Measurements from ENCODE around the gene PARM1.

PARM1 gene

DNA sequence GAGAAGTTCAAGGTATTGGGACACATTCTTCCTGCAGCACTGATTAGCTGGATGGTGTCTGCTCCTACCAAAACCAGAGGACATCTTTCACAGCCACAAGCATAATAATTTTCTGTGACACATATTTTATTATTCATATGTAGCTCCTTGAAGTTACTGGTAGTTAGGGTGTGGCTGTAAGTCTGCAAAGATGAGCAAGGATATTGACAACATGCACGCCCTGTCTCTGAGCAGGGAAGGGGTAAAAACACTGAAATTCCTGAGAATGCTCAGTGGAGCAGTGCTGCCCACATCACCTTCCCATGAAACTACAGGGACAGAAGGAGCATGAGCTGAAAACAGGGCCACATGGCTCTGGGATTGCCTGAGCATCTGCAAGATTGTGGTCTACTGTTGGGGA is 38.9 kb downstream of the PARM1 start:
- TF ChIP-seq SPI1 (IDR thresholded peaks at IDR 0.05; ENCODE audit: borderline replicate concordance, low read depth) (no peak), GABPA (IDR thresholded peaks at IDR 0.05; ENCODE audit: low read depth) (no peak), POLR2AphosphoS5 (IDR thresholded peaks at IDR 0.05; ENCODE audit: low read depth) (no peak)
- TF ChIP-seq, protein P1, sequence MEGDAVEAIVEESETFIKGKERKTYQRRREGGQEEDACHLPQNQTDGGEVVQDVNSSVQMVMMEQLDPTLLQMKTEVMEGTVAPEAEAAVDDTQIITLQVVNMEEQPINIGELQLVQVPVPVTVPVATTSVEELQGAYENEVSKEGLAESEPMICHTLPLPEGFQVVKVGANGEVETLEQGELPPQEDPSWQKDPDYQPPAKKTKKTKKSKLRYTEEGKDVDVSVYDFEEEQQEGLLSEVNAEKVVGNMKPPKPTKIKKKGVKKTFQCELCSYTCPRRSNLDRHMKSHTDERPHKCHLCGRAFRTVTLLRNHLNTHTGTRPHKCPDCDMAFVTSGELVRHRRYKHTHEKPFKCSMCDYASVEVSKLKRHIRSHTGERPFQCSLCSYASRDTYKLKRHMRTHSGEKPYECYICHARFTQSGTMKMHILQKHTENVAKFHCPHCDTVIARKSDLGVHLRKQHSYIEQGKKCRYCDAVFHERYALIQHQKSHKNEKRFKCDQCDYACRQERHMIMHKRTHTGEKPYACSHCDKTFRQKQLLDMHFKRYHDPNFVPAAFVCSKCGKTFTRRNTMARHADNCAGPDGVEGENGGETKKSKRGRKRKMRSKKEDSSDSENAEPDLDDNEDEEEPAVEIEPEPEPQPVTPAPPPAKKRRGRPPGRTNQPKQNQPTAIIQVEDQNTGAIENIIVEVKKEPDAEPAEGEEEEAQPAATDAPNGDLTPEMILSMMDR (IDR thresholded peaks at IDR 0.05; ENCODE audit: insufficient read depth, low read length) = no peak
- TF ChIP-seq, protein P2, sequence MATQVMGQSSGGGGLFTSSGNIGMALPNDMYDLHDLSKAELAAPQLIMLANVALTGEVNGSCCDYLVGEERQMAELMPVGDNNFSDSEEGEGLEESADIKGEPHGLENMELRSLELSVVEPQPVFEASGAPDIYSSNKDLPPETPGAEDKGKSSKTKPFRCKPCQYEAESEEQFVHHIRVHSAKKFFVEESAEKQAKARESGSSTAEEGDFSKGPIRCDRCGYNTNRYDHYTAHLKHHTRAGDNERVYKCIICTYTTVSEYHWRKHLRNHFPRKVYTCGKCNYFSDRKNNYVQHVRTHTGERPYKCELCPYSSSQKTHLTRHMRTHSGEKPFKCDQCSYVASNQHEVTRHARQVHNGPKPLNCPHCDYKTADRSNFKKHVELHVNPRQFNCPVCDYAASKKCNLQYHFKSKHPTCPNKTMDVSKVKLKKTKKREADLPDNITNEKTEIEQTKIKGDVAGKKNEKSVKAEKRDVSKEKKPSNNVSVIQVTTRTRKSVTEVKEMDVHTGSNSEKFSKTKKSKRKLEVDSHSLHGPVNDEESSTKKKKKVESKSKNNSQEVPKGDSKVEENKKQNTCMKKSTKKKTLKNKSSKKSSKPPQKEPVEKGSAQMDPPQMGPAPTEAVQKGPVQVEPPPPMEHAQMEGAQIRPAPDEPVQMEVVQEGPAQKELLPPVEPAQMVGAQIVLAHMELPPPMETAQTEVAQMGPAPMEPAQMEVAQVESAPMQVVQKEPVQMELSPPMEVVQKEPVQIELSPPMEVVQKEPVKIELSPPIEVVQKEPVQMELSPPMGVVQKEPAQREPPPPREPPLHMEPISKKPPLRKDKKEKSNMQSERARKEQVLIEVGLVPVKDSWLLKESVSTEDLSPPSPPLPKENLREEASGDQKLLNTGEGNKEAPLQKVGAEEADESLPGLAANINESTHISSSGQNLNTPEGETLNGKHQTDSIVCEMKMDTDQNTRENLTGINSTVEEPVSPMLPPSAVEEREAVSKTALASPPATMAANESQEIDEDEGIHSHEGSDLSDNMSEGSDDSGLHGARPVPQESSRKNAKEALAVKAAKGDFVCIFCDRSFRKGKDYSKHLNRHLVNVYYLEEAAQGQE (IDR thresholded peaks at IDR 0.05; ENCODE audit: insufficient replicate concordance, low read depth) = no peak
- Histone ChIP-seq H3K27ac (replicated peaks) (no peak overlapping the region), H3K27me3 (ENCODE audit: insufficient read depth, poor library complexity, severe bottlenecking) (no peaks in the 10 kb centered on the region)

DNA sequence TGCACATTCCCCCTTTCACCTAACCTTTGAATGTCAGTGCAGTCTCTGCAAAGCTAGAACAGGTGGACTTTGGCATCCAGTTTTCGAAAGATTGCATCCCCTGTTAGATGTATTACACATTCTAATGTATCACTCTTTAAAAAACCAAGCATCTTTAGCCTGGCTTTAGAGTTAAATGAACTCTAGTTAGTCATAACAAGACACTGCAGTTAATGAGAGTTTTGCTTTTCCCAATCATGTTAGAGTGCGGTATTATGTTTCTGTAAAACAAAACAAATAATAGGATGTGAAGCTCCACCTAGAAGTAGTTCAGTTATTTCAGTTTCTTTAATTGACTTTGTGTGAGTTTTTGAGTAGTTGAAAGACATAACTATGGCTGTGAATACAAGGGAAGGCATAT is 42.2 kb downstream of the PARM1 start:
- no peaks in the 10 kb centered on the region for H3K27me3 ChIP-seq (ENCODE audit: insufficient read depth, poor library complexity, severe bottlenecking)
- no peak for DNase-seq (ENCODE audit: low read depth in 1 of 2, low spot score in 1 of 2)
- no peak overlapping the region for H3K4me3 ChIP-seq (replicated peaks; ENCODE audit: insufficient read depth, low read length)
- H3K27ac ChIP-seq (replicated peaks) = no peak overlapping the region
- TF ChIP-seq, protein P2 (IDR thresholded peaks at IDR 0.05; ENCODE audit: insufficient replicate concordance, low read depth) = no peak
- TF ChIP-seq GABPA (IDR thresholded peaks at IDR 0.05; ENCODE audit: low read depth) = no peak
- TF ChIP-seq SPI1 (IDR thresholded peaks at IDR 0.05; ENCODE audit: borderline replicate concordance, low read depth) = no peak
- TF ChIP-seq, protein P1 (IDR thresholded peaks at IDR 0.05; ENCODE audit: insufficient read depth, low read length) = no peak
- no peak for TF ChIP-seq POLR2AphosphoS5 (IDR thresholded peaks at IDR 0.05; ENCODE audit: low read depth)

More for the DNA sequence above, 38.9 kb downstream of the PARM1 start:
- H3K4me3 ChIP-seq (replicated peaks; ENCODE audit: insufficient read depth, low read length) = no peak overlapping the region
- DNase-seq (ENCODE audit: low read depth in 1 of 2, low spot score in 1 of 2) = no peak

DNA sequence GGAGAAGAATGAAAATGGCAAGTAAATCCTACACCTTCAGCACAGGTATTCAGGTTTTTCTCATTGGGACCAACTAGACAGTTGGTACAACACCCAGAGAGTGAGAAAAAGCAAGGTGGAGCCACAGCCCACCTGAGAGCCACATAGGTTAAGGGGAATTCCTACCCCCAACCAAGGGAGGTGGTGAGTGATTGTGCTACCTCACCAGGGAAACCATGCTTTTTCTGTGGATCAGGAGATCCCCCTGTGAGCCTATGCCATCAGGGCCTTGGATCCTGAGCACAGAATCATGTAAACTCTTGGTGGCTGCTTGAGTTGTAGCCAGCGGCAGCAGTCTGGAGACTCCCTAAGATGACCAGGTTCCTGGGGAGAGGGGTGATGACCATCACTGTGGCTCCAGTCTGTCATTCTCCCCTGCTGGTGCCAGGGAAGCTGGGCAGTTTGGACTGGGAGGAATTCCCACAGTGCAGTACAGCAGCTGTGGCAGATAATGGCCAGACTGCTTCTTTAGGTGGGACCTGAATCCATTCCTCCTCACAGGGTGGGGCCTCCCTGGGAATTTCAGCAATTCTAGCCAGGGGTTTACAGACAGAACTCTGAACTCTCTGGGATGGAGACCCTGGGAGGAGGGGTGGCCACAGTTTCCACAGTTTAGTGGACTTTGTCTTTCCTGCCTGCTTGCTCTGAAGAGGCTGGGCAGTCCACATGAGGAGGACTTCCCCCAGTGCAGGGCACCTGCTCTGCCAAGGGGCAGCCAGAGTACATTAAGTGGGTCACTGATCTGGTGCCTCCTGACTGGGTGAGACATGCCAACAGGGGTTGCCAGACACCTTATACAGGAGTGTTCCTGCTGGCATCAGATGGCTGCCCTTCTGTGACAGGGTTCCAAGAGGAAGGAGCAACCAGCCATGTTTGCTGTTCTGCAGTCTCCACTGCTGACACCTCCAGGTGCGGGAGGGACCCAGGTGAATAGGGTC is 43.2 kb downstream of the PARM1 start:
- TF ChIP-seq, protein P2 (IDR thresholded peaks at IDR 0.05; ENCODE audit: insufficient replicate concordance, low read depth) = no peak
- TF ChIP-seq GABPA (IDR thresholded peaks at IDR 0.05; ENCODE audit: low read depth) (no peak), POLR2AphosphoS5 (IDR thresholded peaks at IDR 0.05; ENCODE audit: low read depth) (no peak), SPI1 (IDR thresholded peaks at IDR 0.05; ENCODE audit: borderline replicate concordance, low read depth) (no peak)
- TF ChIP-seq, protein P1 (IDR thresholded peaks at IDR 0.05; ENCODE audit: insufficient read depth, low read length) = no peak
- H3K4me3 ChIP-seq (replicated peaks; ENCODE audit: insufficient read depth, low read length) = no peak overlapping the region
- H3K27me3 ChIP-seq (ENCODE audit: insufficient read depth, poor library complexity, severe bottlenecking) = no peaks in the 10 kb centered on the region
- no peak for DNase-seq (ENCODE audit: low read depth in 1 of 2, low spot score in 1 of 2)
- H3K27ac ChIP-seq (replicated peaks) = no peak overlapping the region
